Endothelial cell of umbilical vein (primary cell): ENCODE measurements around the gene MECP2.

Source experiments
- CTCF ChIP-seq, 2 donors: IDR thresholded peaks; 1 replicate in 1 of 2; 2 replicates in 1 of 2; pipeline ENCODE4 v1.5.1; 2011; ENCODE audit warnings: low read length in 2 of 2, mild to moderate bottlenecking in 2 of 2, moderate library complexity in 2 of 2, control low read depth in 1 of 2, inconsistent platforms in 1 of 2, low read depth in 1 of 2; ENCODE audit not compliant: insufficient read depth in 1 of 2; ENCODE audit errors: extremely low read depth in 1 of 2
- POLR2A ChIP-seq: IDR thresholded peaks from 2 replicates; pipeline ENCODE4 v1.6.1; 2012; ENCODE audit warnings: low read depth, mild to moderate bottlenecking, control low read depth, low read length
- POLR2AphosphoS5 ChIP-seq: IDR thresholded peaks from 2 replicates; pipeline ENCODE4 v1.6.1; 2012; ENCODE audit warnings: low read depth, mild to moderate bottlenecking, control low read depth, low read length, moderate library complexity; ENCODE audit not compliant: insufficient read depth
- TF ChIP-seq, protein P1 (sequence below): IDR thresholded peaks from 2 replicates; pipeline ENCODE4 v1.6.1; 2011; ENCODE audit not compliant: insufficient read depth, insufficient read length

GRCh38 chrX:153972368-153973126 lies 125.0 kb downstream of the MECP2 start, which contains the start of gene TMEM187:
- TF ChIP-seq CTCF (IDR thresholded peaks at IDR 0.05; ENCODE audit: extremely low read depth in 1 of 2, insufficient read depth in 1 of 2, low read depth in 1 of 2, low read length in 2 of 2) (no peak), POLR2AphosphoS5 (peak; percentile 69), POLR2A (peak; percentile 47)
- TF ChIP-seq, protein P1, sequence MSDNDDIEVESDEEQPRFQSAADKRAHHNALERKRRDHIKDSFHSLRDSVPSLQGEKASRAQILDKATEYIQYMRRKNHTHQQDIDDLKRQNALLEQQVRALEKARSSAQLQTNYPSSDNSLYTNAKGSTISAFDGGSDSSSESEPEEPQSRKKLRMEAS = no peak
